Neural progenitor cell (in vitro differentiated cells): Measurements from ENCODE around the gene LRP1-AS. TPM values are rescaled to one million over a fixed set of nuclear protein-coding genes. Genes with fewer than 3 reads are reported as not detected.
A peak's percentile ranks its signal among the peaks of the same experiment; 100 is the strongest.

Experiments
- DNase-seq: peaks from one replicate; pipeline ENCODE4 v3.0.0-alpha.2; 2016; ENCODE audit warnings: low spot score
- H2AFZ ChIP-seq: fragments of 200-600 bp; sonication (generic); replicated peaks from 2 replicates; pipeline ENCODE4 v1.6.1; 2016; ENCODE audit warnings: antibody characterized with exemption
- H3F3A ChIP-seq: fragments of 200-600 bp; sonication (generic); 2 replicates; pipeline ENCODE4 v1.6.1; 2016; ENCODE audit warnings: antibody characterized with exemption, low read depth
- H3K27ac ChIP-seq: fragments of 200-600 bp; sonication (generic); 2 replicates; pipeline ENCODE4 v1.5.1; 2016; ENCODE audit warnings: mild to moderate bottlenecking
- H3K27me3 ChIP-seq: fragments of 200-600 bp; sonication (generic); 2 replicates; pipeline ENCODE4 v1.6.1; 2016; ENCODE audit warnings: mild to moderate bottlenecking, moderate library complexity
- H3K36me3 ChIP-seq: fragments of 200-600 bp; sonication (generic); 2 replicates; pipeline ENCODE4 v1.5.1; 2016
- H3K4me1 ChIP-seq: fragments of 200-600 bp; sonication (generic); 2 replicates; pipeline ENCODE4 v1.6.1; 2016; ENCODE audit warnings: mixed run types
- H3K4me2 ChIP-seq: fragments of 200-600 bp; sonication (generic); 2 replicates; pipeline ENCODE4 v1.6.1; 2016
- H3K4me3 ChIP-seq: fragments of 200-600 bp; sonication (generic); 2 replicates; pipeline ENCODE4 v1.5.1; 2016
- H3K79me2 ChIP-seq: fragments of 200-600 bp; sonication (generic); 2 replicates; pipeline ENCODE4 v1.6.1; 2016; ENCODE audit warnings: low read depth
- H3K9ac ChIP-seq: fragments of 200-600 bp; sonication (generic); 2 replicates; pipeline ENCODE4 v1.6.1; 2016
- H3K9me3 ChIP-seq: fragments of 200-600 bp; sonication (generic); 2 replicates; pipeline ENCODE4 v1.5.1; 2016; ENCODE audit warnings: low read depth
- H4K20me1 ChIP-seq: fragments of 200-600 bp; sonication (generic); 2 replicates; pipeline ENCODE4 v1.6.1; 2016; ENCODE audit warnings: low read depth
- H3K27ac Mint-ChIP-seq: 3 replicates; pipeline ENCODE4 v1.8.0; 2021; ENCODE audit warnings: mixed read lengths
- H3K27me3 Mint-ChIP-seq: 2 replicates; pipeline ENCODE4 v1.8.0; 2022; ENCODE audit warnings: low read depth, mild to moderate bottlenecking, inconsistent platforms, moderate library complexity, mixed read lengths; ENCODE audit not compliant: insufficient read depth
- H3K36me3 Mint-ChIP-seq: 3 replicates; pipeline ENCODE4 v1.8.0; 2021; ENCODE audit warnings: mixed read lengths
- H3K4me1 Mint-ChIP-seq: 3 replicates; pipeline ENCODE4 v1.8.0; 2021; ENCODE audit warnings: mixed read lengths
- H3K4me3 Mint-ChIP-seq: 3 replicates; pipeline ENCODE4 v1.8.0; 2021; ENCODE audit warnings: mild to moderate bottlenecking, moderate library complexity, mixed read lengths
- H3K9me3 Mint-ChIP-seq: 3 replicates; pipeline ENCODE4 v1.8.0; 2020; ENCODE audit warnings: mixed read lengths
- CTCF ChIP-seq: fragments of 200-600 bp; sonication (generic); IDR thresholded peaks from 2 replicates; pipeline ENCODE4 v1.5.1; 2017; ENCODE audit warnings: antibody characterized with exemption, mild to moderate bottlenecking
- EZH2 ChIP-seq: fragments of 200-600 bp; sonication (generic); IDR thresholded peaks from 2 replicates; pipeline ENCODE4 v1.6.1; 2017; ENCODE audit warnings: antibody characterized with exemption, mild to moderate bottlenecking, moderate library complexity
- EZH2phosphoT487 ChIP-seq: fragments of 200-600 bp; sonication (generic); IDR thresholded peaks from 2 replicates; pipeline ENCODE4 v1.6.1; 2017; ENCODE audit warnings: antibody characterized with exemption
- total RNA-seq: library from RNA; depleted of rRNA; stranded (reverse); fragments of >200 nt; gene quantifications from 2 replicates; pipeline ENCODE4 v1.2.3, GENCODE V29; 2015; ENCODE audit warnings: low replicate concordance

The LRP1-AS gene
- total RNA-seq, 1 donor from 2014 or later = not detected

- Mint-ChIP-seq H3K4me3 (peak overlapping the region; percentile 72), H3K4me1 (peaks cover 12% of the 10 kb centered on the region), H3K27ac (no peak overlapping the region), H3K36me3 (peaks cover 57% of the 10 kb centered on the region), H3K9me3 (no peaks in the 10 kb centered on the region), H3K27me3 (peaks cover 5% of the 10 kb centered on the region)
- H3F3A ChIP-seq = no peaks in the 10 kb centered on the region
- no peaks in the 10 kb centered on the region for H3K9me3 ChIP-seq
- no peaks in the 10 kb centered on the region for H3K36me3 ChIP-seq
- H3K9ac ChIP-seq = no peak overlapping the region
- no peak overlapping the region for H3K4me2 ChIP-seq
- H3K4me1 ChIP-seq = no peaks in the 10 kb centered on the region
- H3K79me2 ChIP-seq = no peaks in the 10 kb centered on the region
- no peak overlapping the region for H3K27ac ChIP-seq
- H3K4me3 ChIP-seq = no peak overlapping the region
- no peak for DNase-seq
- no peak overlapping the region for H2AFZ ChIP-seq
- no peak for TF ChIP-seq EZH2phosphoT487
- TF ChIP-seq EZH2 = no peak
- no peak for TF ChIP-seq CTCF
- H3K27me3 ChIP-seq = no peaks in the 10 kb centered on the region
- H4K20me1 ChIP-seq = no peaks in the 10 kb centered on the region
These were observed 10.3 kb upstream of the LRP1-AS start for GRCh38 chr12:57157588-57158173.

- Histone ChIP-seq H3K4me2 (no peak overlapping the region), H3K36me3 (no peaks in the 10 kb centered on the region), H3K9ac (no peak overlapping the region), H3F3A (no peaks in the 10 kb centered on the region), H3K9me3 (no peaks in the 10 kb centered on the region), H3K27ac (no peak overlapping the region), H2AFZ (no peak overlapping the region), H3K79me2 (no peaks in the 10 kb centered on the region), H4K20me1 (peaks cover 7% of the 10 kb centered on the region), H3K4me3 (no peak overlapping the region), H3K27me3 (no peaks in the 10 kb centered on the region), H3K4me1 (no peaks in the 10 kb centered on the region)
- Mint-ChIP-seq H3K4me1 (peaks cover 15% of the 10 kb centered on the region), H3K36me3 (peaks cover 49% of the 10 kb centered on the region), H3K9me3 (no peaks in the 10 kb centered on the region), H3K27me3 (peaks cover 5% of the 10 kb centered on the region), H3K4me3 (no peak overlapping the region), H3K27ac (no peak overlapping the region)
- TF ChIP-seq EZH2 (no peak), CTCF (no peak), EZH2phosphoT487 (no peak)
- no peak for DNase-seq
These were observed 9.4 kb upstream of the LRP1-AS start for GRCh38 chr12:57156701-57157403.

GRCh38 chr12:57154804-57155434 is 7.5 kb upstream of the LRP1-AS start:
- no peaks in the 10 kb centered on the region for H3K9me3 Mint-ChIP-seq
- H3K27ac Mint-ChIP-seq = no peak overlapping the region
- no peak overlapping the region for H2AFZ ChIP-seq
- no peak for TF ChIP-seq EZH2phosphoT487
- TF ChIP-seq CTCF = no peak
- no peak for TF ChIP-seq EZH2
- H3K4me3 Mint-ChIP-seq = no peak overlapping the region
- no peak overlapping the region for H3K4me2 ChIP-seq
- no peaks in the 10 kb centered on the region for H3F3A ChIP-seq
- H3K27me3 ChIP-seq = no peaks in the 10 kb centered on the region
- H3K36me3 Mint-ChIP-seq = peaks cover 39% of the 10 kb centered on the region
- H3K9ac ChIP-seq = no peak overlapping the region
- peaks cover 5% of the 10 kb centered on the region for H3K27me3 Mint-ChIP-seq
- no peak overlapping the region for H3K27ac ChIP-seq
- peaks cover 20% of the 10 kb centered on the region for H3K4me1 Mint-ChIP-seq
- H3K36me3 ChIP-seq = no peaks in the 10 kb centered on the region
- H3K4me3 ChIP-seq = no peak overlapping the region
- no peak for DNase-seq
- no peaks in the 10 kb centered on the region for H3K79me2 ChIP-seq
- H4K20me1 ChIP-seq = peaks cover 21% of the 10 kb centered on the region
- H3K9me3 ChIP-seq = no peaks in the 10 kb centered on the region
- no peaks in the 10 kb centered on the region for H3K4me1 ChIP-seq
